Fibroblast of upper back skin (primary cell): ENCODE results near the gene LIMK2.
A peak's percentile ranks its signal among the peaks of the same experiment; 100 is the strongest.
"Not testable (repeated sequence)": the region's sequence is repeated elsewhere in the genome, so short reads cannot be mapped to it uniquely, and the experiment has no call there.

Experiments
- DNase-seq: peaks from one replicate; pipeline ENCODE4 v3.0.0-alpha.2; 2013

The LIMK2 gene

DNA sequence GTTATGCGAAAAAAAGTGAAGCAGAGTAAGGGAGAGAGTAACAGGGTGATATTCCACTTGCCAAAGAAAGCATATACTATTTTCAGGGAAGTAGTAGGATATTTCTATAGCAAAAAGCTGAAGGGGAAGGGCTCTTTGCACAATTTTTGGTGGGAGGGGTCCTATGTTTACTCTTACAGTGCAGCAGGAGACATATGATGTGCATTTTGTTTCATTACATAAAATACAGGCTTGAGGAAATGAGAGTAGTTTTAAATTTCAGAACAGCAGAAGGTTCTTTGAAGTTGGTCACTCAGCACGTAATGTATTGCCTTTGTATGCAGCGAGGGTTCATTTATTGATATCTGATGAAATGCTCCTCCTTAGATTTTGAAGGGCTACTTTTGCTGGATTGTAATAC, 83.3 kb downstream of the LIMK2 start:
- no peak for DNase-seq

DNA sequence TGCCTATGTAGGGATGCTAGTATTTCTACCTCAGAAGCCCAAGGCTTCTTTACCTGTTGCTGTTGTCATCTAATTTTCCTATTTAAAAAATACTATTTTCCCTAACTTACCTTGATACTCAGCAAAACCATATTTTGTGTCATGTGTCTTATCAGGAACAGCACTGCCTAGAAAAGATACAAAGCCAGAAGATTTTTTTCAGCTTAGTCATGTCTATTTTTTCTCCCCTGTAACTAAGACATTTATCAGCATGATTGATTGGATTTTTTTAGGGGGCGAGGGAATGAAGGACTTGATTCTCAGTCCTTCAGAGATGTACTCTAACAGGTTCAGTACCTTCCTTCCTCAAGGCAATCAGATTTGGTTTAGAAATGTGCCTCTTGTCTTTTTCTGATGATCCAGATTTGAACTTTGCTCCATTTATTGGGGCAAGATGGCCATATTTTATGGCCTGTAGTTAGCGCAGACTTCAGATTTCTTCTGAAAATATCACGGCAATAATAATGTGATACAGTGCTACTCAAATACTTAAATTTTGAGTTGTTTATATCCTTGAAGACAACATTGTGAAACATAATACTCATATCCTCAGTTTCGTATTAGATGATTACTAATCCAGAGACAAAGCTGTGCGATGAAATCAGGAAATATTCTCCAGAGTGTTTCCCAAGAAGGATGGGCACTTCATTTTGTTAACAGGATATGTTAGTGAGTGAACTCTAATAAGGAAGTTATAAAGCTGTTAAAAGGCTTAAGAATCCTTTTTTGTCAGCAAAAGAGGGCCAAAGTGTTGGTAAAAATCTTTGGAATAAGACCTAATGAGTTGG, 83.9 kb downstream of the LIMK2 start:
- peak; percentile 20 for DNase-seq

DNA sequence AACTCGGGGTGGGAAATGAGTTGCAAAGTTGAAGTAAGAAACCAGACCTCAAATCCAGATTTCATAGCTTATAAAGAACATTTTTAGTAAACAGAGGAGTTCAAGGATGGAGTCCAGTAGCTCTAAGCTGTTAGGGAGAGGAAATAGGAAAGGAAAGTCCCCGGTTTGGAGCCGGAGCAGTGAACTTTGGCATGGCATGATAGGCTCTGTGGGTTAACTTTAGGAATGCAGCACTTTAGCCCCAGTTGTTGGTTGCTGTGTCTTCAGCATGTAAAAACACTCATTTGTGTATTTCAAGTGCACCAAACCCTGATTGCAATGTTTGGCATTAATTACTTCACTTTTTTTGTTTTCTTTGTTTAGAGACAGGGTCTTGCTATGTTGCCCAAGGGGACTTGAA, 88.8 kb downstream of the LIMK2 start:
- DNase-seq, result no peak

DNA sequence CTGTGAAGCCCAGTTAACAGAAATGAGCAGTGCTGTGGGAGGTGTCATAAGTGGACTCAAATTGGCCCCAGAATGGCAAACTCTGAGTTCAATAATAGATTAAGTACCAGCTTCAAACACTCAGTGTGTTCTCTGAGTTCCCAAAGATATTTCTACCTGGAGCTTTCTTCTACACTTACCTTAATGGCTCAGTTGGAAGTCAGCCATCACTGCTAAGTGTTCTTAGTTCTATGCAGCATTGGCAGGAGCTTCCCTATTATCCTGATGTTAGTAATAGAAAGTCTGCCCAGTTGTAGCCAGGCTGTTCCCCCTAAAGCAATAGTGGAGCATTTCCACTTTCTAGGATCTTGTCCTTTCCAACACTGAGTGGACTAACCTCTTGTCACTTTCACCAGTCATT, 89.9 kb downstream of the LIMK2 start:
- DNase-seq, result no peak

DNA sequence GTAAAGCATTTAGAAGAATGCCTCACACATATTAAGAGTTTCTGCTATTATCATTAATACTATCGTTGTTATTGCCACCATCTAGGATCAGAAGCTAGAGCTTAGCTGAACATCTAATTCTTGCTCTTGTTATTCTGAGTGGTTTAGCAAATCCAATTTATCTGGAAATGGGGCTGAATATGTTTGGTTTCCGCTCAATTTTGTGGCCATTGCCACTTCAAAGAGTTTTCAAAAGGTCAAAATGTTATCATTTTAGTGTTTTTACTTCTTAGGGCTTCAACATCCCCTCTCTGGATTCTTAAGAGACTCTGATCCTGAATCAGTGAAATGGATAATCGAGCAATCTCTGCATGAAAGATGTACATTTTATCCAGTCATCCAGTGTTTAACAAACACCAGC, 90.4 kb downstream of the LIMK2 start:
- DNase-seq, result no peak

DNA sequence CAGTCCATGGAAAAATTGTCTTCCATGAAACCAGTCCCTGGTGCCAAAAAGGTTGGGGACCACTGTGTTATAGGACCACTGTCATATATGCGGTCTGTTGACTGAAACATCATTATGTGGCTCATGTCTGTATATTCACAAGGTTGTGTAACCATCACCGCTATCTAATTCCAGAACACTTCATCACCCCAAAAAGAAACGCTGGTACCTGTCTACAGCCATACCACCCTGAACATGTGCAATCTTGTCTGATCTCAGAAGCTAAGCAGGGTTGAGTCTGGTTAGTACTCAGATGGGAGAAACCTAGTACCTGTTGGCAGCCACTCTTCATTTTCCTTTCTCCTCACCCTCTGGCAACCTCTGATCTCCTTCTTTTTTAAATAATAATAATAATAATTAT, 93.1 kb downstream of the LIMK2 start:
- DNase-seq, result no peak

DNA sequence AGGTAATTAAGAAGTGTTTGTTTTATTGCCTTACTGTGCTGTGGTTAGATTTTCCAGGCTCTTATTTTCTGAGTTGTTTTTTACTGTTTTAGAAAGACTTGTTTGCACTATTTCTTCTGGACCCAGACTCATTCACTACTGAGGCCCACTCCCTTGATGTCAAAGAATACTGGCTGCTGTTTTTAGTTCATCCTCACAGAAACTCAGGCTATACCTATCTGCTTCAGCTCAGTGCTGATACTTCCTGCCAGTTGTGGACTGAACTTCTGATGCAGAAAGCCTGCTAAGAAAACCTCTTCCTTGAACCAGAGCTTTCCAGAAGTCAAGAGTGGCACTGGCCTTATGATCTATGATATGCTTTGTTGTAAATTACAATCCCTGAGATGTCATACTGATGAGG, 96.1 kb downstream of the LIMK2 start:
- no peak for DNase-seq

DNA sequence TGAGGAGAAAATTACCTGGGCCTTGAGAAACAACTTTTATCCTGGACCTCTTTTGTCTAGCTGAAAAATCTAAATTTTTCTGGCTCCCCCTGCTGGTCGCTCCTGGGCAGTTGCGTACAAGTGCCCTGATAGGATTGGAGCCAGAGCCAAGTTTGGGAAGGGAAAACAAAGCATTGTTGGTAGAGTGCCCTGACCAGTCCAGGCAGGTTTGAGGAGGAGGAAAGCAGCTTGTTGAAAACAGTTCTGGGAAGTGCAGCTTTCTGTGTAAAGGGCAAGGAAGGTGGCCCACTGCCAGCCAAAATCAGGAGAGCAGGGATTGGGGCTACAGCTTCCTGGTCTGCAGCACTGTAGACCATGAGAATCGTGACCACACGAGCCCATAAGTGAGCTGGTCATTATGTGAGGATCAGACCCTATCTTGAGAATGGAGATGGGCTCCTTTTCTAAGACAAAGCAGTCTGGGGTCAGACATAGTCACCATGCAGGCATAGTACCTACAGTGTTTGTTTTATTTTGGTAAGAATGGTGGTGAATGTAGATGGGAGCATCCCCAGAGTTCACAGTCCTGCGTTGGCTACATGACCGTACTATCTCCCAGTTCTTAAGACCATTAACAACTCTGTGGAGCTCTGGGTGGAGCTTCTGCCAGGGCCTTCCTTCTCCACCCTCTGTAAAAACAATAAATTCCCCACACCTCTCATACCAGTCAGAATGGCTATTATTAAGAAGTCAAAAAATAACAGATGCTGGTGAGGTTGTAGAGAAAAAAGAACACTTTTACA, 101.5 kb downstream of the LIMK2 start:
- peak; percentile 61 for DNase-seq

DNA sequence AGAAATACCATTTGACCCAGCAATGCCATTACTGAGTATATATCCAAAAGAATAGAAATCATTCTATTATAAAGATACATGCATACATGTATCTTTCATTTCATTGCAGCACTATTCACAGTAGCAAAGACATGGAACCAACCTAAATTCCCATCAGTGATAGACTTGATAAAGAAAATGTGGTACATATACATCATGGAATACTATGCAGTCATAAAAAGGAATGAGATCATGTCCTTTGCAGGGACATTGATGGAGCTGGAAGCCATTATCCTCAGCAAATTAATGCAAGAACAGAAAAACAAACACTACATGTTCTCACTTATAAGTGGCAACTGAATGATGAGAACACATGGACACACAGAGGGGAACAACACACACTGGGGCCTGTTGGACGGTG, 102.1 kb downstream of the LIMK2 start:
- DNase-seq, result not testable (repeated sequence)

DNA sequence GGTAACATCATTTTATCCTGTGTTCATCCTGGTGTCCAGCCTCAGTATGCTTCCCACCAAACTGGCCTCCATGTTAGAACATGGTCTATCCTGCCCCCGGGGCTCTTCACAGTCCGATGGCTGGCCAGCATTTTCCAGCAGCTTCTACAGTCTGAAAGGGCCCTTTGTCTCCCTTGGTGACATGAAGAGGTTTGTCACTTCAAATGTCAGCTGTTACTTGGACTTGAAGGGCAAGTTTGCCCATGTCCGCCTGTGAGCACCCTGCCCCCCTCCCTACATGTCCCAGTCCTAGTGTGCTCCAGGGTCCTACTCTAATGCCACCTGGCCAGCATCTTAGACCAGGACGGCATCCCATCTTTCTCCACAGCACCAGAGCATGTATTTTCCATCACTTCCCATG, 109.3 kb downstream of the LIMK2 start:
- DNase-seq, result no peak

DNA sequence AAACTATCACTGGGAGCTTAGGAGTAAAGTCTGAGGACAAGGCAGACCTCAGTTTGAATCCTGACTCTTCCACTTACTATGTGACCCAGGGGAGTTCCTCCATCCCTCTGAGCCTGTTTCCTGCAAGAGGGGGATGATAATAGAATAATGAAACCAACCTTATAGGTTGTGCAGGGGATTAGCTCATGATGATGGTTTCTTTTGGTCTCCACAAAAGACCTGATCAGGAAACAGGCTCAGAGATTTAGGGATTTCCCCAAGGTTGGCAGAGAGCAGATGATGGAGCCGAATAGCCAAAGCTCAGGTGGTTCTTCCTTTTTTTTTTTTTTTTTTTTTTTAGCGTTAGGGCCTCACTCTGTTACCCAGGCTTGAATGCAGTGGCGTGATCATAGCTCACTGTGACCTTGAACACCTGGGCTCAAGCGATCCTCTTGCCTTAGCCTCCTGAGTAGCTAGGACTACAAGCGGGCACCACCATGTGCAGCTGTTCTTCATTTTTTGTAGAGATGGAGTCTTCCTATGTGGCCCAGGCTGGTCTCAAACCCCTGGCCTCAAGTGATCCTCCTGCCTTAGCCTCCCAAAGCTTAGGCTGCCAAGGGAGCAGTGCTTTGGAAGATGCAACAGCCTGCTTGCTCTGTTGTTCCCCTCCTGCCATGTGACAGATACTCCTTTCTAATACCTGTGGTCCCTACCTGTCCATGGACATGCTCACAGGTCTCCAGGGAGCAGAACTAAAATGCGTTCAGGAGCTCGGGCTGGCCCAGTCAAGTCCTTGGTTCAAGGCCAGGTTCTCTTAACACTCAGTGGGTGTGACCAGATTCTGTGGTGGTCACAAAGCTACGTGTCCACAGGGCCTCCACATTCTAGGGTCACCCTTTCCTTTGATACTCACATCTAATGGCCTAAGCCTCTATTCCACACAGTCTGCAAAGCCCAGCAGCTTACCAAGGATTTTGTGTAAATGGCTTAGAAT, 111.8 kb downstream of the LIMK2 start:
- DNase-seq, result no peak

DNA sequence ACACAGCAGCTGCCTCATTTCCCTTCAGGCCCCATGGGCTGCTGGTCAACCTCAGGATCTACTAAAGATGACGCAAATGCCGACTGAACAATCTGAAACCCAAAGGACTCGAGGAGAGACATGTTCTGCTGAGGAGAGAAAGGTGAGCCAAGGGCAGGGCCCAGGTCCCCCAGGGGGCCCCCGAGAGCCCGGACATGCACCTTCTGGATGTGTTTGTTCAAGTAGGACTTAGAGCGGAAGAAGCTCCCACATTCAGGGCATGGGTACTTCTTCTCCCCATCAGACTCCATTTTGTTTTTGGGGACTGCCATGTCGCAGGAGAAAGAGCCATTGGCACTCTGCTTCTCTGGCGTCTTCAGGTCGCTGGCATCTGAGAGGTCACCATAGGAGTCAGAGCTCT, 114.8 kb downstream of the LIMK2 start:
- no peak for DNase-seq

DNA sequence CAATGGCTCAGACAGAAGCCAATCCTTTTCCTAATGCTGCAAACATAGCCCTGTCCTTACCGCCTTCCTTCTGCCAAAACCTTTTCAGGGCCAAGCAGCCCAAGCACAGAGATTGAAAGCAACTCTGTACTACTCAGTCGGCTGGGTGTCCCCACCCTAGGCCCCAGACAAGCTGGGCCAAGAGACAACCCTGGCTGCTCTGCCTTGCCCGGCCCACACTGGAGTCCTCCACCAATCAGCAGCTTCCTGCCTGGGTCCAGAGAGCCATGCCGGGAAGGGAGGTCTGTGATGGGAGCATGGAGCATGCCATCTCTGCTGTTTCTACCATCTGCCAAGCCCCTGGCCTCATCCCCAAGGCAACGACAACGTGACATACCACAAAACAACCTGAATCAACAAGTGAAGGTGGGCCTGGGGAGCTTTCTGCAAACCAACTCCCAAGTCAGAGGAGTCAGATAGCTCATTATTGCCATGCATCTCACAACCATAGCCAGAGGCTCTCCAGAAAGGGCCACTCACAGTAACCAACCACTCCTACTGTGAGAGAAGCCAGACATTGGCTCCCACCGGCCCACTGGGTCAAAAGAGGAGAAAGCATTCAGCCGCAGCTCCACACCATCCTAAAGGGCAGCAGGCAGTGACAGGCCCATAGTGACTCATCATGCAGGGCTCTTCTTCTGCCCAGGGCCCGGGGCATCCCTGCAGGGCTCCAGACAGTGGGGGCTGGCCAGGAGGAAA, 115.9 kb downstream of the LIMK2 start:
- DNase-seq, result no peak

DNA sequence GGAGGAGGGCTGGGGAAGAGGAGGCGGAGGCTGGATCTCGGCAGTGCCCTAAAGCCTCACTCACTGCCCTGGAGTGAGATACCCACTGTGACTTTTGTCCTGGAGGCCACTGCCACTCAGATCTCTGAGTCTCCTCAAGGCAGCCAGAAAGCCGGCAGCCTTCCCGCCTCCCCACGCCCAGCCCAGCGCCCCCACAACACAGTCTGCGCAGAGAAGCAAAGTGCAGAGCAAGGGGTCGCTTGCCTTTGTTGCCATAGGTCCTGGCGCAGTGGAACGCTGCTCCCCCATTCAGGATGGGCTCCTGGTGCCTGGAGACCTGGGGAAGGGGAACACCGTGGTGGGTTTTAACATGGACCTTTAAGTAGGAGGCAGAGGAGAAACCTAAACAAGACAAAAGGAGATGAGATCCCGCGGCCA, 116.5 kb downstream of the LIMK2 start:
- DNase-seq, result no peak

DNA sequence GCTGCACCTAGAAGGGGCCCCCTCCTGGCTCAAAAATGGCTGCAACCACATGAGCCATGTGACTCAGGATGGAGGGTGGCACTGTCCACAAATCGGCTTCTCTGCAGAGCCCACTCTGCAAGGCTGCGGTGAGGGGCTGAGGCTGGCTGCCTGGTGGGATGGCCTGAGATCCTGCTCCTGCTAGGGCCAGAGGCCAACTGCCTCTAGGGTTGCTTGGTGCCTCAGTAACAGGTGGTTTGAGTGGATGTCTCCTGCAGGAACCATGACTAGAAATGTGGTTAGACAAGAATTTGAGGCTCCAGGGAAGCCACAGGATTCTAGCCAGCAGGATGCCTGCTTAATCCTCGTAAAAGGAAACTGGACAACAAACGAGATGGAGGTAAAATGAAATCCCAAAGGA, 116.9 kb downstream of the LIMK2 start:
- no peak for DNase-seq
